Kidney (tissue), 14 donors: Measurements from ENCODE around the gene PRTG. TPM values are rescaled to one million over a fixed set of nuclear protein-coding genes. Genes with fewer than 3 reads are reported as not detected.
A peak's percentile ranks its signal among the peaks of the same experiment; 100 is the strongest.

Experiments
- DNase-seq, 5 donors: peaks; one replicate each; pipeline ENCODE4 v3.0.0-alpha.2; 2013 to 2020
- FAIRE-seq: peaks from 2 replicates; lab custom pipeline; 2012; peaks lifted over from hg19 to GRCh38; lab: Jason Lieb, UNC
- H3K27ac ChIP-seq, 2 donors: one replicate each; pipeline ENCODE4 v1.7.0; 2013; ENCODE audit warnings: low read depth in 2 of 2, low read length in 2 of 2, inconsistent platforms in 1 of 2
- H3K27me3 ChIP-seq: one replicate; pipeline ENCODE4 v1.7.1; 2013; ENCODE audit warnings: low read length, inconsistent platforms; ENCODE audit not compliant: control insufficient read depth, insufficient read depth
- H3K36me3 ChIP-seq, 3 donors: one replicate each; pipeline versions ENCODE4 v1.7.0 to v1.7.1; 2013; ENCODE audit warnings: low read length in 3 of 3, control low read depth in 1 of 3, inconsistent platforms in 1 of 3; ENCODE audit not compliant: insufficient read depth in 3 of 3, control insufficient read depth in 2 of 3
- H3K4me1 ChIP-seq, 3 donors: one replicate each; pipeline versions ENCODE4 v1.7.0 to v1.7.1; 2013; ENCODE audit warnings: low read length in 3 of 3, inconsistent platforms in 1 of 3, low read depth in 1 of 3; ENCODE audit not compliant: control insufficient read depth in 2 of 3, insufficient read depth in 2 of 3
- H3K4me3 ChIP-seq, 3 donors: one replicate each; pipeline versions ENCODE4 v1.7.0 to v1.8.1; 2013; ENCODE audit warnings: low read length in 3 of 3, control low read depth in 1 of 3, inconsistent platforms in 1 of 3
- H3K9ac ChIP-seq, 3 donors: one replicate each; pipeline versions ENCODE4 v1.7.0 to v1.7.1; 2013; ENCODE audit warnings: low read length in 3 of 3, control low read depth in 1 of 3, inconsistent platforms in 1 of 3
- H3K9me3 ChIP-seq, 3 donors: one replicate each; pipeline versions ENCODE4 v1.7.0 to v1.7.1; 2013; ENCODE audit warnings: low read length in 3 of 3, control low read depth in 1 of 3, inconsistent platforms in 1 of 3; ENCODE audit not compliant: control insufficient read depth in 2 of 3, insufficient read depth in 1 of 3
- CTCF ChIP-seq: IDR thresholded peaks from 3 replicates; pipeline ENCODE4 v1.5.1; 2012; ENCODE audit warnings: mild to moderate bottlenecking, moderate library complexity, borderline replicate concordance; ENCODE audit not compliant: insufficient read depth; ENCODE audit errors: extremely low read depth
- intact Hi-C: fragments of 100-400 bp; cut with DNase I; formaldehyde crosslinking; loops from one replicate; pipeline ENCODE4 v1.11.1; 2022
- polyA plus RNA-seq: library from polyadenylated mRNA; stranded (reverse); fragments of 350-450 nt; fragmentation: Illumina TruSeq; extraction: RNeasy Lipid Tissue Mini Kit (QIAGEN cat#74804); gene quantifications from one replicate; pipeline ENCODE4 v1.2.3, GENCODE V29; 2014; ENCODE audit warnings: low read depth, low replicate concordance; ENCODE audit not compliant: insufficient read depth
- total RNA-seq: library from RNA; stranded (reverse); fragmentation: NEBNext Ultra II Directional; extraction: Animal tissue kit (Norgen Biotek cat#: 25700); gene quantifications from one replicate; pipeline ENCODE4 v1.2.1, GENCODE V29; 2021
- donor health status: control.
- donor health status: control.
- donor health status: control.
- donor health status: control.
- donor health status: control.
- donor health status: DM: yes; HTN: yes; CAD: no.
- donor health status: Normal renal cell carcinoma (clear cell type).

PRTG gene
- total and polyA plus RNA-seq, 2 donors from 2014 or later, result 0.84 to 6.4 TPM

GRCh38 chr15:55685286-55685685 is 57.7 kb downstream of the PRTG start:
- H3K27ac ChIP-seq, result no peak overlapping the region
- DNase-seq (no peak), FAIRE-seq (no peak)
- intact Hi-C loops, result no loop called here
- H3K4me3 ChIP-seq, result no peak overlapping the region
- peaks cover 0 to 2% (median 0%) of the 10 kb centered on the region in 3 donors for H3K36me3 ChIP-seq
- H3K4me1 ChIP-seq, result no peaks in the 10 kb centered on the region
- H3K9ac ChIP-seq, result no peak overlapping the region
- H3K9me3 ChIP-seq, result no peaks in the 10 kb centered on the region
- no peak for TF ChIP-seq CTCF
- H3K27me3 ChIP-seq, result no peaks in the 10 kb centered on the region

- Histone ChIP-seq H3K9ac (no peak overlapping the region), H3K9me3 (no peaks in the 10 kb centered on the region), H3K4me1 (no peaks in the 10 kb centered on the region), H3K27ac (no peak overlapping the region), H3K27me3 (no peaks in the 10 kb centered on the region), H3K4me3 (no peak overlapping the region), H3K36me3 (peaks cover 0 to 2% (median 0%) of the 10 kb centered on the region in 3 donors)
- no peak for DNase-seq
- FAIRE-seq, result no peak
- intact Hi-C loops, result no loop called here
- no peak for TF ChIP-seq CTCF
Measured at GRCh38 chr15:55683376-55683775, 59.6 kb downstream of the PRTG start.

GRCh38 chr15:55681631-55682030 is 61.3 kb downstream of the PRTG start:
- H3K9ac ChIP-seq, result no peak overlapping the region
- peaks cover 0 to 2% (median 0%) of the 10 kb centered on the region in 3 donors for H3K36me3 ChIP-seq
- DNase-seq, result no peak
- H3K27me3 ChIP-seq, result no peaks in the 10 kb centered on the region
- no peaks in the 10 kb centered on the region for H3K4me1 ChIP-seq
- H3K27ac ChIP-seq, result no peak overlapping the region
- peak; percentile 45 for FAIRE-seq
- intact Hi-C loops, result no loop called here
- H3K4me3 ChIP-seq, result no peak overlapping the region
- TF ChIP-seq CTCF, result no peak
- H3K9me3 ChIP-seq, result no peaks in the 10 kb centered on the region

GRCh38 chr15:55676507-55676906 is 66.4 kb downstream of the PRTG start:
- DNase-seq (no peak), FAIRE-seq (no peak)
- Histone ChIP-seq H3K4me1 (no peaks in the 10 kb centered on the region), H3K36me3 (peaks cover 0 to 2% (median 0%) of the 10 kb centered on the region in 3 donors), H3K9ac (no peak overlapping the region), H3K9me3 (no peaks in the 10 kb centered on the region), H3K27me3 (no peaks in the 10 kb centered on the region), H3K27ac (no peak overlapping the region), H3K4me3 (no peak overlapping the region)
- no peak for TF ChIP-seq CTCF
- intact Hi-C loops, result no loop called here
